ENCODE data around the gene WNT5B. TPM values are rescaled to one million over a fixed set of nuclear protein-coding genes. Genes with fewer than 3 reads are reported as not detected.

WNT5B gene
- total RNA-seq, 1 donor: 59.0 TPM

- no peak overlapping the region for H3K4me2 ChIP-seq (ENCODE audit: insufficient read depth, low read length)
- peaks cover 79% of the 10 kb centered on the region for H3K36me3 ChIP-seq (ENCODE audit: insufficient read depth, low read length)
- H3K27ac ChIP-seq (ENCODE audit: low read depth, low read length): peak overlapping the region; percentile 32
- H3K9me3 ChIP-seq (ENCODE audit: low read depth, low read length): no peaks in the 10 kb centered on the region
- H3K4me3 ChIP-seq (ENCODE audit: insufficient read depth, low read length): no peak overlapping the region
- peaks cover 12% of the 10 kb centered on the region for H3K4me1 ChIP-seq (ENCODE audit: insufficient read depth, low read length)
- DNase-seq (ENCODE audit: insufficient read length, low spot score, missing footprints): peak; percentile 97
- H2AFZ ChIP-seq (ENCODE audit: low read length): no peak overlapping the region
- no peak for TF ChIP-seq CTCF (IDR thresholded peaks at IDR 0.05; ENCODE audit: extremely low read depth, low read depth, low read length)
- no peaks in the 10 kb centered on the region for H3K27me3 ChIP-seq (ENCODE audit: insufficient read depth, low read length)
- peaks cover 77% of the 10 kb centered on the region for H3K79me2 ChIP-seq (ENCODE audit: insufficient read depth, low read length)
- H4K20me1 ChIP-seq (ENCODE audit: insufficient read depth, low read length): peaks cover 40% of the 10 kb centered on the region
Observed at GRCh38 chr12:1644534-1645438, 15.8 kb downstream of the WNT5B start.

GRCh38 chr12:1645819-1646218 lies 16.8 kb downstream of the WNT5B start:
- H3K79me2 ChIP-seq (ENCODE audit: insufficient read depth, low read length): peaks cover 68% of the 10 kb centered on the region

GRCh38 chr12:1646569-1647284 lies 17.7 kb downstream of the WNT5B start:
- H4K20me1 ChIP-seq (ENCODE audit: insufficient read depth, low read length): peaks cover 35% of the 10 kb centered on the region
- H3K4me1 ChIP-seq (ENCODE audit: insufficient read depth, low read length): peaks cover 19% of the 10 kb centered on the region
- H3K4me3 ChIP-seq (ENCODE audit: insufficient read depth, low read length): no peak overlapping the region
- no peak overlapping the region for H3K4me2 ChIP-seq (ENCODE audit: insufficient read depth, low read length)
- no peaks in the 10 kb centered on the region for H3K27me3 ChIP-seq (ENCODE audit: insufficient read depth, low read length)
- peaks cover 76% of the 10 kb centered on the region for H3K36me3 ChIP-seq (ENCODE audit: insufficient read depth, low read length)
- no peak for DNase-seq (ENCODE audit: insufficient read length, low spot score, missing footprints)
- H3K9me3 ChIP-seq (ENCODE audit: low read depth, low read length): no peaks in the 10 kb centered on the region
- H3K79me2 ChIP-seq (ENCODE audit: insufficient read depth, low read length): peaks cover 63% of the 10 kb centered on the region
- TF ChIP-seq CTCF (IDR thresholded peaks at IDR 0.05; ENCODE audit: extremely low read depth, low read depth, low read length): no peak
- no peak overlapping the region for H3K27ac ChIP-seq (ENCODE audit: low read depth, low read length)
- H2AFZ ChIP-seq (ENCODE audit: low read length): no peak overlapping the region

More at GRCh38 chr12:1645819-1646218, 16.8 kb downstream of the WNT5B start:
- Histone ChIP-seq H3K27me3 (ENCODE audit: insufficient read depth, low read length) (no peaks in the 10 kb centered on the region), H4K20me1 (ENCODE audit: insufficient read depth, low read length) (peaks cover 35% of the 10 kb centered on the region), H3K4me1 (ENCODE audit: insufficient read depth, low read length) (peaks cover 19% of the 10 kb centered on the region), H3K9me3 (ENCODE audit: low read depth, low read length) (no peaks in the 10 kb centered on the region), H3K4me2 (ENCODE audit: insufficient read depth, low read length) (no peak overlapping the region), H3K4me3 (ENCODE audit: insufficient read depth, low read length) (no peak overlapping the region), H3K36me3 (ENCODE audit: insufficient read depth, low read length) (peaks cover 71% of the 10 kb centered on the region), H2AFZ (ENCODE audit: low read length) (no peak overlapping the region), H3K27ac (ENCODE audit: low read depth, low read length) (no peak overlapping the region)
- no peak for DNase-seq (ENCODE audit: insufficient read length, low spot score, missing footprints)
- no peak for TF ChIP-seq CTCF (IDR thresholded peaks at IDR 0.05; ENCODE audit: extremely low read depth, low read depth, low read length)

- DNase-seq (ENCODE audit: insufficient read length, low spot score, missing footprints): no peak
- no peak overlapping the region for H2AFZ ChIP-seq (ENCODE audit: low read length)
- H3K27ac ChIP-seq (ENCODE audit: low read depth, low read length): no peak overlapping the region
- H3K4me1 ChIP-seq (ENCODE audit: insufficient read depth, low read length): peaks cover 19% of the 10 kb centered on the region
- H3K9me3 ChIP-seq (ENCODE audit: low read depth, low read length): no peaks in the 10 kb centered on the region
- no peaks in the 10 kb centered on the region for H3K27me3 ChIP-seq (ENCODE audit: insufficient read depth, low read length)
- TF ChIP-seq CTCF (IDR thresholded peaks at IDR 0.05; ENCODE audit: extremely low read depth, low read depth, low read length): no peak
- no peak overlapping the region for H3K4me2 ChIP-seq (ENCODE audit: insufficient read depth, low read length)
- peaks cover 76% of the 10 kb centered on the region for H3K36me3 ChIP-seq (ENCODE audit: insufficient read depth, low read length)
- H3K79me2 ChIP-seq (ENCODE audit: insufficient read depth, low read length): peaks cover 57% of the 10 kb centered on the region
- H3K4me3 ChIP-seq (ENCODE audit: insufficient read depth, low read length): no peak overlapping the region
- H4K20me1 ChIP-seq (ENCODE audit: insufficient read depth, low read length): peaks cover 37% of the 10 kb centered on the region
Observed at GRCh38 chr12:1647285-1647669, 18.2 kb downstream of the WNT5B start.
